Neural progenitor cell (in vitro differentiated cells): Measurements from ENCODE around the gene CREB5.

Source experiments
- CTCF ChIP-seq: fragments of 200-600 bp; sonication (generic); IDR thresholded peaks from 2 replicates; pipeline ENCODE4 v1.5.1; 2017; ENCODE audit warnings: antibody characterized with exemption, mild to moderate bottlenecking
- EZH2 ChIP-seq: fragments of 200-600 bp; sonication (generic); IDR thresholded peaks from 2 replicates; pipeline ENCODE4 v1.6.1; 2017; ENCODE audit warnings: antibody characterized with exemption, mild to moderate bottlenecking, moderate library complexity

- TF ChIP-seq CTCF (no peak), EZH2 (no peak)
These were observed 168.3 kb downstream of the CREB5 start for GRCh38 chr7:28580665-28581064.
